ENCODE data around the gene PSAT1. TPM values are rescaled to one million over a fixed set of nuclear protein-coding genes. Genes with fewer than 3 reads are reported as not detected.

The PSAT1 gene
- total RNA-seq, 4 donors from 2014 or later = 11.2 to 88.2 (median 13.1) TPM

DNA sequence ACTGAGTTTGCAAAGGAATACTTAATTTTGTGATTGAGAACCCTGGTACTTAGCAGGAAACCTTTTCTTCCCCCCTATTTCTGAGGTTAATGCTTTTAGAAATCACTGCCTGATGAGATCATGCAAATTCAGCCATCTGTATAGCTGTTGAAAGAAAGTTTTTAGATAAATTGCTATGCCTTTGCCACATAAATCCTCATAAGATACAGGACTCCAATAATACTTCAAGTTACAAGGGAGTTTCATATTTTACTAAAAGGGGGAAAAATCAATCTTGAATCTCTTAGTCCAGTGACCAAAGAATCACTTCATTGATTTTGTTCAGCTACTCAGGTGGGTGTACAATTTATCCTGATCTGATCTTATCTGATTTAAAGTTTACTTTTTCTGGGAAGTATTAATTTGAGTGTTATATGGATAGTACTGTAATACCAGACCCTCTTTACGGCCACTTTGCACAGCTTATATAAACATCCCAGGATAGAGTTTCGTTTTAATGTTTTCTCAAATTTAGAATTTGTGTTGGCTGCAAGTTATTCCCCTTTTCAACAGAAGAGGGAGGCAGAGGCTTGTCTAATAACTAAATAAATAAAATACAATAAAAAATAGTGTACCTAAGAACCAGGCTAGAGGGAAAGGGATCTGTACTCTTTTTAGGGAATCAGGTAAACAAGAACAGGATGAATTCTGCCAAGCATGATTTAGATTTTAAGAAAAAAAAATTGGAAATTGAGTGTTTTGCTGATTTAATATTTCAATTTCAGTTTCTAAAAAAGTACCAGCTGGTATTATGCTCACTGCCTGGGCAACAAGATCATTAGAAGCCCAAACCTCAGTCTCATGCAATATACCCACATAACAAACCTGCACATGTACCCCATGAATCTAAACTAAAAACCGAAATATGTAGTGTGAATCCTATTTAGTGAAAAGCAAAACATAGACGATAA lies 69.1 kb downstream of the PSAT1 start:
- intact Hi-C loops (cut with DNase I) = loop anchor here (5.0 kb wide), 1 partner anchor 104 kb away; no protein-coding TSS in a partner anchor
- 45 to 50% methylated on average over 4 of the region's 4 CpGs for WGBS, 2 donors

DNA sequence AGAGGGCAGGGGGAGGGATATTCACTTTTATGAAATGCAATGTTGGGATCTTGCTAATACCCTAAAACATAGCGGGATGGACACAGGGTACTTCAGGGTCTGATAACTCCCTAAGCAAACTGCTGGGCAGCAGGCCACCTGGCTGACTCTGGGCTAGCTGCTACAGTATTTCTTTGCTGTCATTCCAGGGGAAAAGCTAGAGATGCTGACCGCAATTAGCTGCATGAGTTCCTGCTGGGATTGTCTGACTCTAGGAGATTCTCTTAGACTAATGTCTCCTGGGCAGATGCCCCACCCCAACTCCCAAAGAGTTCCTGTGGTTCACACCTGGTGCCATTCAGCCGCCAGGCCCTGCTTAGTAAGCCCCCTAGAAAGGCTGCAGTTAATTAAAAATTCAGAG lies 69.9 kb downstream of the PSAT1 start:
- Histone ChIP-seq H3K9me3 (no peaks in the 10 kb centered on the region), H3K4me1 (no peaks in the 10 kb centered on the region), H3K27ac (no peak overlapping the region), H3K36me3 (no peaks in the 10 kb centered on the region), H3K4me3 (replicated peaks in 1 of 3) (no peak overlapping the region), H3K27me3 (no peaks in the 10 kb centered on the region)
- DNase-seq = no peak
- intact Hi-C loops (cut with DNase I) = loop anchor here (5.0 kb wide), 1 partner anchor 105 kb away; no protein-coding TSS in a partner anchor
- WGBS, 2 donors = 90 to 91% methylated on average over 3 of the region's 3 CpGs
- TF ChIP-seq POLR2A (IDR thresholded peaks at IDR 0.05) = no peak

More for the DNA sequence above, 69.1 kb downstream of the PSAT1 start:
- Histone ChIP-seq H3K27ac (no peak overlapping the region), H3K27me3 (no peaks in the 10 kb centered on the region), H3K4me1 (no peaks in the 10 kb centered on the region), H3K4me3 (replicated peaks in 1 of 3) (no peak overlapping the region), H3K9me3 (no peaks in the 10 kb centered on the region), H3K36me3 (no peaks in the 10 kb centered on the region)
- no peak for DNase-seq
- TF ChIP-seq, protein P1, sequence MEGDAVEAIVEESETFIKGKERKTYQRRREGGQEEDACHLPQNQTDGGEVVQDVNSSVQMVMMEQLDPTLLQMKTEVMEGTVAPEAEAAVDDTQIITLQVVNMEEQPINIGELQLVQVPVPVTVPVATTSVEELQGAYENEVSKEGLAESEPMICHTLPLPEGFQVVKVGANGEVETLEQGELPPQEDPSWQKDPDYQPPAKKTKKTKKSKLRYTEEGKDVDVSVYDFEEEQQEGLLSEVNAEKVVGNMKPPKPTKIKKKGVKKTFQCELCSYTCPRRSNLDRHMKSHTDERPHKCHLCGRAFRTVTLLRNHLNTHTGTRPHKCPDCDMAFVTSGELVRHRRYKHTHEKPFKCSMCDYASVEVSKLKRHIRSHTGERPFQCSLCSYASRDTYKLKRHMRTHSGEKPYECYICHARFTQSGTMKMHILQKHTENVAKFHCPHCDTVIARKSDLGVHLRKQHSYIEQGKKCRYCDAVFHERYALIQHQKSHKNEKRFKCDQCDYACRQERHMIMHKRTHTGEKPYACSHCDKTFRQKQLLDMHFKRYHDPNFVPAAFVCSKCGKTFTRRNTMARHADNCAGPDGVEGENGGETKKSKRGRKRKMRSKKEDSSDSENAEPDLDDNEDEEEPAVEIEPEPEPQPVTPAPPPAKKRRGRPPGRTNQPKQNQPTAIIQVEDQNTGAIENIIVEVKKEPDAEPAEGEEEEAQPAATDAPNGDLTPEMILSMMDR (IDR thresholded peaks at IDR 0.05) = peak in 5 of 6 experiments; percentile 32 to 73 (median 49)
- no peak for TF ChIP-seq POLR2A (IDR thresholded peaks at IDR 0.05)

DNA sequence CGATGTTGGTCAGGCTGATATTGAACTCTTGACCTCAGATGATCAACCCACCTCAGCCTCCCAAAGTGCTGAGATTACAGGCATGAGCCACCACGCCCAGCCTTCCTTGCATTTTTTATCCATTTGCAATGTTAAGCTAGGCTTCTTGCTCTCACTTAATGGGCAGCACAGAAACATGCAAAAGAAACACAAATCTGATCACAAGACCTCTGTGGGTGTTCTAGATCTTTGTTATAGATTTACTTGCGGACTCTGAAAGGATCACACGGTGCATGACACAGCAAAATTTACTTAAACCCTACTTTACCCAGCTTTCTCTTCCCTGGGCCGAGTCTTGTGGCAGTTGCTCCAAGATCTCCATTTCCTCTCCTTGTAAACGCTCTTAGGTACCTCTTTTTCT lies 71.3 kb downstream of the PSAT1 start:
- whole genome bisulfite sequencing, 2 donors = 85 to 87% methylated on average over 6 of the region's 6 CpGs
- Histone ChIP-seq H3K27me3 (no peaks in the 10 kb centered on the region), H3K36me3 (no peaks in the 10 kb centered on the region), H3K4me3 (replicated peaks in 1 of 3) (no peak overlapping the region), H3K9me3 (no peaks in the 10 kb centered on the region), H3K27ac (no peak overlapping the region), H3K4me1 (no peaks in the 10 kb centered on the region)
- no peak for DNase-seq
- intact Hi-C loops (cut with DNase I) = loop anchor here (5.0 kb wide), 1 partner anchor 106 kb away; no protein-coding TSS in a partner anchor
- TF ChIP-seq POLR2A (IDR thresholded peaks at IDR 0.05) = no peak
- TF ChIP-seq, protein P1 (IDR thresholded peaks at IDR 0.05) = no peak

DNA sequence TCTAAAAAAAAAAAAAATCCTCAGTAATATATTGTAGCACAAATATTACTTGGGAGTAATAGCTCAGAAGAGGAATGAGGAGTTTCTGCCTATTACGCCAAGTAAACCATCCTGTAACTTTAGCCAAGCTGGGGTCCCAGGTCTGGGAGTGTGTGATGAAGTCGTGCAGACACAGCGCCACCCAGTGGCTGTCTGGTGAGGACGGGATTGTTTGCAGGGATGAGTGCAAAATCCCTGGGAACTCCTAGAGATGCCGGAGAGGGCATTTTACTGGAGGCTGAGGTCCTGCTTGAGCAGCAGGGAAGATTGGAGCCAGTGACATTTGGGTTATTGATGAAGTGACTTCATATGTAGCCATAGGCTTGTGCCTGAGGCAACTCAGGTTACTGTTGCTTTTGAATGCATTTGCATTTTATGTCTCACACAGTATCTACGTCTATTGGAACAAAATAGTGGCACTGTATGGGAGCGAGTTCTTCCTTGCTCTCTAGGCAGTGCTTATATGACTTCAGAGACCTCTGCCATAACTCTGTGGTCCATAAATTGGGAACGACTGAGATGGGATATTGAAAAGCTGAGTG lies 72.8 kb downstream of the PSAT1 start:
- no peaks in the 10 kb centered on the region for H3K36me3 ChIP-seq
- WGBS, 2 donors = 22 to 28% methylated on average over 8 of the region's 8 CpGs
- H3K27ac ChIP-seq = no peak overlapping the region
- no peaks in the 10 kb centered on the region for H3K9me3 ChIP-seq
- DNase-seq = peak; percentile 71 to 77
- no peaks in the 10 kb centered on the region for H3K27me3 ChIP-seq
- no peaks in the 10 kb centered on the region for H3K4me1 ChIP-seq
- intact Hi-C loops (cut with DNase I) = loop anchor here (5.0 kb wide), 1 partner anchor 107 kb away; no protein-coding TSS in a partner anchor
- H3K4me3 ChIP-seq (replicated peaks in 1 of 3) = no peak overlapping the region
- TF ChIP-seq, protein P1 (IDR thresholded peaks at IDR 0.05) = peak; percentile 42 to 73 (median 55)
- TF ChIP-seq POLR2A (IDR thresholded peaks at IDR 0.05) = no peak

DNA sequence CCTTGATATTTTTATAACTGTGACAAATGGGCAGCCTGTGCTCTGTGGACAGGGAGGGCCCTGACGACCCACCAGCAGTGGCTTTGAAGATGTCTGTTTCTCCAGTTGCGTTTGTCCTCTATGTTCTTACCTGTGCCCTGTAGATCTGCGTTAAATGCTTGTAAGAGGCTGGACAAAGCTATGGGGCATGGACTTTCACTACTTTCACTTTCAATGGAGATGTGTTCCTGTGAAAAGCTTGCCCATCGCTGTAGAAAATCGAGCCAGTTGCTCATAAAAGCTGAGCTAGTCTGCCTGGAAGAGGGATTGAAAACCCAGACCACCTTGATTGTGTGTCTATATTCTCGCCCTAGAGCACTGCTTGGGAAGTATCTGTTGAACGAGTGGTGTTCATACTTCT lies 74.1 kb downstream of the PSAT1 start:
- H3K27ac ChIP-seq = no peak overlapping the region
- no peaks in the 10 kb centered on the region for H3K36me3 ChIP-seq
- WGBS, 2 donors = 79 to 86% methylated on average over 7 of the region's 7 CpGs
- no peaks in the 10 kb centered on the region for H3K9me3 ChIP-seq
- H3K27me3 ChIP-seq = no peaks in the 10 kb centered on the region
- H3K4me3 ChIP-seq (replicated peaks in 1 of 3) = no peak overlapping the region
- TF ChIP-seq POLR2A (IDR thresholded peaks at IDR 0.05) = no peak
- TF ChIP-seq, protein P1 (IDR thresholded peaks at IDR 0.05) = no peak
- no peaks in the 10 kb centered on the region for H3K4me1 ChIP-seq
- intact Hi-C loops (cut with DNase I) = no loop called here
- DNase-seq = no peak

Data from thyroid gland (tissue), 4 donors.